Stimulated activated CD8-positive, alpha-beta memory T cell treated with anti-CD3 and anti-CD28 coated beads, Interleukin-2, amount 100 ng/mL, for 1 hour (primary cell): ENCODE results near the gene HDHD3.

ENCODE experiments used
- DNase-seq, 2 donors: peaks; one replicate each; pipeline ENCODE4 v3.0.0-alpha.2; 2020; ENCODE audit warnings: low read depth in 2 of 2

The HDHD3 gene

GRCh38 chr9:113331780-113332179 lies 45.0 kb downstream of the HDHD3 start:
- no peak for DNase-seq

GRCh38 chr9:113328045-113328782 lies 48.6 kb downstream of the HDHD3 start:
- no peak for DNase-seq

GRCh38 chr9:113326230-113326629 lies 50.6 kb downstream of the HDHD3 start:
- DNase-seq: no peak
